NCI-H2196 treated with DMSO at 0.1 percent for 48 hours (cell line): ENCODE data around the gene PTPDC1.

Source experiments
- DNase-seq: peaks from one replicate; lab custom pipeline; 2025; ENCODE audit not compliant: unreplicated experiment; lab: John Stamatoyannopoulos, UW

PTPDC1 gene

GRCh38 chr9:94084314-94084713 lies at the start of gene PTPDC1:
Gene PTPDC1 (plus strand): TSS chr9:94084464. CDS start chr9:94084531, 67 bp downstream.
- DNase-seq, result peak; percentile 39

DNA sequence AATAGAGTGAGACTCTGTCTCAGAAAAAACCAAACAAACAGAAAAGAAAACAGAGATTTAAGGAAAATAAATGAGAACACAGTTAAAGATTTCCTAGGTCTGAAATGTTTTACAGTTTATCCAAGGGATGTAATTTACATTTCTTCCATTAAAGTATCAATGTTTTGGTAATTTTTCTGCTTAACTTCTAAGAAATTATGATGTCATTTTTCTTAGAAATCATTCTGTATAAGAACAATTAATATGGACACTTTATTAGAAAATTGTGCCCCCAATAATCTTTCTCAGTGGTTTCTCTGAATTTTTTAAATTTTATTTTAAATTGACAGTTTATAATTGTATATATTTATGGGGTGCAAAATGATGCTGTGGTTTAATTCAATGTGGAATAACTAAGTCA lies 49.8 kb upstream of the PTPDC1 start:
- DNase-seq, result no peak

DNA sequence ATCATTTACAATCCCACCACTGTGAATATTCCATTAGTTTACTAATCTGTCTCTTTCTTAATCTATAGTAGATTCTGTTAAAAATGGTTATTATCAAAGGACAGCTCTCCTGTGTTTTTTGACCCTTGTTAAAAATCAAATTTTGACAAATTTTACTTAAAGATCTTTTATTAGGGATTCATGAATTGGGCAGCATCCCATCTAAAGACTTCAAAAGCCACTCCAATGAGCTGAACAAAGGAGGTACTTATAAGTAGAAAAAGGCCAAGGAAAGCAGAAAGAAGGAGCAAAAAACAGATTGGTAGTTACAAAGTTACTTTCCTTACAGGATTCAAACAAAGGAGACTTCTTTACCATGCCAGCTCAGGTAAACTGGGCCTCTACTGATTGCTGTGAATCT lies 44.5 kb upstream of the PTPDC1 start:
- DNase-seq, result no peak

GRCh38 chr9:94042516-94043360 lies 41.5 kb upstream of the PTPDC1 start:
- no peak for DNase-seq

GRCh38 chr9:94054716-94055115 lies 29.5 kb upstream of the PTPDC1 start:
- no peak for DNase-seq

GRCh38 chr9:94056442-94056974 lies 27.8 kb upstream of the PTPDC1 start:
- DNase-seq, result no peak

GRCh38 chr9:94057918-94058317 lies 26.3 kb upstream of the PTPDC1 start:
- DNase-seq, result no peak

DNA sequence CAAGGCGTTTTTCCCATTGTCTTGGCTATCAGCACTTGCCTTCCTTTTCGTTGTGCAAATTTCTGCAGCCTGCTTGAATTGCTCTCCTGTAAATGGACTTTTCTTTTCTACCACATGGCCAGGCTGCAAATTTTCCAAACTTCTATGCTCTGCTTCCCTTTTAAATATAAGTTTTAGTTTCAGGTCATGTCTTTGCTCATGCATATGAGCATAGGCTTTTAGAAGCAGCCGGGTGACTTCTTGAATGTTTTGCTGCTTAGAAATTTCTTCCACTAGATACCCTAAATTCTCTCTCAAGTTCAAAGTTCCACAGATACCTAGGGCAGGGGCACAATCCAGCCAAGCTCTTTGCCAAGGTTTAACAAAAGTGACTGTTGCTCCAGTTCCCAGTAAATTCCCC lies 22.4 kb upstream of the PTPDC1 start:
- DNase-seq, result no peak

GRCh38 chr9:94065535-94065961 lies 18.7 kb upstream of the PTPDC1 start:
- DNase-seq, result peak; percentile 5

GRCh38 chr9:94068257-94068656 lies 16.0 kb upstream of the PTPDC1 start:
- DNase-seq, result no peak

GRCh38 chr9:94076557-94076956 lies 7.7 kb upstream of the PTPDC1 start:
- DNase-seq, result no peak

DNA sequence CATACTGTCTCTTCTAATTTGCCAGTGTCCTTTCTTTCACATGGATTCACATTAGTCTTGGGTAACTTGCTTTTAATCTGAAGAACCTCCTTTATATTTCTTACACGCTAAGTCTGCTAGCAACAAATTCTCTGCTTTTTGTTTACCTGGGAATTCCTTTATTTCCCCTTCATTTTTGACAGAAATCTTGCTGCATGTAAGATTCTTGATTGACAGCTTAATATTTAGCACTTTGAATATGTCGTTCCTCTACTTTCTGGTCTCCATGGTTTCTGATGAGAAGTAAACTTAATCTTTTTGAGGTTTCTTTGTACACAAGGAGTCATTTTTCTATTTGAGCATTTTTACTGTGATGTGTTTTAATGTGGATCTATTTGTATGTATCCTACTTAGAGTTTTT lies 6.2 kb upstream of the PTPDC1 start:
- no peak for DNase-seq

- DNase-seq, result no peak
These were observed 5.0 kb upstream of the PTPDC1 start for GRCh38 chr9:94079236-94079635.

DNA sequence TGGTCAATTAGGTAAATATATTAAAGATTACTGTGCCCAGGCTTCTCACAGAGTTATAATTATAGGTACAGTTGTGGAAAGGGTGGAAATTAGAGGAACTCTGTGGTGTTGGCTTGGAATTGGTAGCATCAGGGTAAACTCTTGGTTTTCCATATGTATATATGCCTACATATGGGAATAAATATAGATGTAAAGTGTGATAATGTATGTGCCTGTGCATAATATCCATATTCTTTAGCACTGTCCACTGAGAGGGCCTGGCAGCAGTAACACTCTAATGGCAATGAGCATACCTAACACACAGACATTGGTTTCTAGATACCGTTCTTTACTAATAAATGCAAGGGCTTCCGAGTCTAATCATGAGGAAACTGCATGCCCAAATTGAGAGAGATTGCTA lies 4.0 kb upstream of the PTPDC1 start:
- no peak for DNase-seq

- DNase-seq, result no peak
These were observed 2.8 kb upstream of the PTPDC1 start for GRCh38 chr9:94081435-94081834.

DNA sequence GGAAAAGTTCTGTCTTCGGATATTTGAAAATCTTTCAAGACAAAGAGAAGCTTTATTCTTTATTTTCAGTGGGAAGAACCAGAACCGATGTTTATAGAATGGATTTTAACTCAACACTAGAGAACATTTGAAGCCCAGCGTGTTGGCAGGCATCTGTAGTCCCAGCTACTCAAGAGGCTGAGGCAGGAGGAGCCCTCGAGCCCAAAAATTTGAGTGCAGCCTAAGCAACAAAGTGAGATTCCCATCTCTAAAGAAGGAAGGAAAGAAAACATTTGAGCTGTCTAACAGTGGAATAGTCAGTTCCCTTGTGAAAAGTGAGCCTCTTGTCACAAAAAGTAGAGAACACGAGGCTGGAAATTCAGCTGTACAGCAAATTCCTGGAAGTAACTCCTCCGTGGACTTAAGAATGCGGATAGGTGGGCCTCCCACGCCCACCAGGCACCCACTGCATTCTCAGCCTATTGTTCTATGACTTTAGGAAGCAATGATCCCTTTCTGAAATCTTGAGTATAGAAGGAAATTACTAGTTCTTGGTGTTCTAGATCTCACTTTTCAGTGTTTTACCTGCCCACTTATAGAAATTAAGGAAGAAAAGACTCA lies 2.3 kb upstream of the PTPDC1 start:
- no peak for DNase-seq

DNA sequence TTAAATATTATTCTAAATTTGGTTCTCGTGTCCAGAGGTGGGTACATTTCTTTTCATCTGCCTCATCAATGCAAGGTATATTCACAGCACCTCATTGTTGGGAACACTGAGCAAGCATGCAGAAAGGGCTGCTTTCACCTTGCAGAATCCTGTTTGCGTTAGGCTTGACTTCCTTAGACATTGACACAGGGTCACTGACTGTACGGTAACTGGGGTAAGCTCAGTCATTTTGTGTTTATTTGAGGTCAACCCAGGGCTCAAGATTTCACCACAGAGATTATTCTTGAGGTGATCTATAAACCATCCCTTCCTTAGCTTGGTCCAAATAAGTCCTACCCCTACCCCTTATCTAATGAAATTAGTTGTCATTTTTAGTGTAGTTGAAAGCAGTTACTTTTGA lies 1.7 kb upstream of the PTPDC1 start:
- DNase-seq, result no peak

GRCh38 chr9:94082956-94083355 lies 1.3 kb upstream of the PTPDC1 start:
- DNase-seq, result no peak

DNA sequence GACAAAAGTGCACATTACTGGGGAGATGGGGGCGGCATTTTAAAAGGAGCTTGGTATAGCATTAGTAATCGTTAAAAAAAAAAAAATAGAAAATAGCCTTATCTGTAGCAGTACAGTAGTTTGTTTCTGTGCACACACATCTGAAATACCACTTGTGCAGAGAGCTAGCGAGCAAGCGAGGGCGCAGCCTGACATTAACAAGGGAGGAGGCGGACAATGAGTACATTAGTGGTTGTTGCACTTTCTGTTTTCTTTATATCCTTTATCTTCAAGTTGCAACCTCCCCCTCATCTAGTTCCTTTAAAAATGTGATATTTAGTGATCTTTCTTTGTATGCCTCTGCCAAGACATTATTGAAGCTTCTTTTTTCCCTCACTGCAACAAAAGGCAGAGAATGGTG lies 880 bp upstream of the PTPDC1 start:
- no peak for DNase-seq

DNA sequence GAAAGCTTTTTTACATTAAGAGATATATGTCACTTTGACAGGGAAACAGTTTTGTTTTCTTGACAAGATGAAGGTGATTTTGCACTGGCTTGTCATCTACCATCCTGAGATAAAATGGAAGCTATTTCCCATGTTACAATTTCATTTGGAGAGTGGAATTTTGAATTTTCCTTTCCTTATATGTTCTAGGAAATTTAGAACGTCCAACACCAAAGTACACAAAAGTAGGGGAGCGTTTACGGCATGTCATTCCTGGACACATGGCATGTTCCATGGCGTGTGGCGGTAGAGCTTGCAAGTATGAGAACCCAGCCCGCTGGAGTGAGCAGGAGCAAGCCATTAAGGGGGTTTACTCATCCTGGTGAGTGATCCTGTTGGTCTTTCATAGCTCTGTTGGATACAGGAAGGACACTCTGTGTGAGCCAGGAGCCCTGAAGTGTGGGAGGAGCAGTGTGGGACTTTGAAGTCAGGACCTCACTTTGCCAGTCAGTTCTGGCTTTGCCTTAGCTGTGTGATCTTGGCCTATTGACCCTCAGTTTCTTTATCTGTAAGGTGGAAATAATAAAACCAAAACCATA lies 887 bp downstream of the PTPDC1 start:
- DNase-seq, result no peak

- DNase-seq, result no peak
These were observed 2.5 kb downstream of the PTPDC1 start for GRCh38 chr9:94086486-94087345.
